Endothelial cell (in vitro differentiated cells): ENCODE results near the gene ASIC1. TPM values are rescaled to one million over a fixed set of nuclear protein-coding genes. Genes with fewer than 3 reads are reported as not detected.

ENCODE experiments used
- DNase-seq: peaks from one replicate; pipeline ENCODE4 v3.0.0; 2021; ENCODE audit warnings: low spot score
- H3K27ac Mint-ChIP-seq: one replicate; pipeline ENCODE4 v1.8.0; 2021; ENCODE audit warnings: mixed read lengths, inconsistent platforms; ENCODE audit not compliant: unreplicated experiment
- H3K27me3 Mint-ChIP-seq: one replicate; pipeline ENCODE4 v1.8.0; 2021; ENCODE audit warnings: mild to moderate bottlenecking, moderate library complexity, mixed read lengths, inconsistent platforms; ENCODE audit not compliant: unreplicated experiment
- H3K36me3 Mint-ChIP-seq: one replicate; pipeline ENCODE4 v1.8.0; 2021; ENCODE audit warnings: mild to moderate bottlenecking, low read depth, mixed read lengths, inconsistent platforms; ENCODE audit not compliant: unreplicated experiment
- H3K4me1 Mint-ChIP-seq: one replicate; pipeline ENCODE4 v1.8.0; 2021; ENCODE audit warnings: mild to moderate bottlenecking, mixed read lengths, inconsistent platforms; ENCODE audit not compliant: unreplicated experiment
- H3K4me3 Mint-ChIP-seq: one replicate; pipeline ENCODE4 v1.8.0; 2021; ENCODE audit warnings: mild to moderate bottlenecking, mixed read lengths, inconsistent platforms; ENCODE audit not compliant: unreplicated experiment
- H3K9me3 Mint-ChIP-seq: one replicate; pipeline ENCODE4 v1.8.0; 2021; ENCODE audit warnings: mixed read lengths, inconsistent platforms; ENCODE audit not compliant: unreplicated experiment
- total RNA-seq: library from RNA; stranded (reverse); fragmentation: NEBNext Ultra II Directional; extraction: Animal tissue kit (Norgen Biotek cat#: 25700); gene quantifications from one replicate; pipeline ENCODE4 v1.2.1, GENCODE V29; 2021; ENCODE audit not compliant: unreplicated experiment
- TF ChIP-seq, protein P1 (sequence below): fragments of 200-600 bp; sonication (generic); IDR thresholded peaks from one replicate; pipeline ENCODE4 v1.5.0; 2021; ENCODE audit warnings: antibody characterized with exemption; ENCODE audit not compliant: unreplicated experiment

The ASIC1 gene
- total RNA-seq, 1 donor from 2014 or later, result 1.9 TPM

DNA sequence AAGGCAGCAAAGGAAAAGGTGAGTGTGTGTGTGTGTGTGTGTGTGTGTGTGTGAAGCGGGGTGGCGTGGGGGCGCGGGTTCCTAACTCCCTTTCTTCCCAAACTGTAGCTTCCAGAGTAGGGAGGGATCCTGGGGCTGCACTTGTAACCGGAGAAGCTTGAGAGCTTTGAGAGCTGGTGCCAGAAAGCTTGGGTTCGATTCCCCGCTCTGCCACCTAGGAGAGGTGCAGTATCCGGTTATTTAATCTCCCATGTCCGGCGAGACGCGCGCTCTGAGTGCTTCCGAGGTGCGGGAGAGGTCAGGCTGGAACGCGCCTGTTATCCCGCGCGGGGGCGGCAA lies 24.9 kb upstream of the ASIC1 start:
- no peak for DNase-seq
- TF ChIP-seq, protein P1, sequence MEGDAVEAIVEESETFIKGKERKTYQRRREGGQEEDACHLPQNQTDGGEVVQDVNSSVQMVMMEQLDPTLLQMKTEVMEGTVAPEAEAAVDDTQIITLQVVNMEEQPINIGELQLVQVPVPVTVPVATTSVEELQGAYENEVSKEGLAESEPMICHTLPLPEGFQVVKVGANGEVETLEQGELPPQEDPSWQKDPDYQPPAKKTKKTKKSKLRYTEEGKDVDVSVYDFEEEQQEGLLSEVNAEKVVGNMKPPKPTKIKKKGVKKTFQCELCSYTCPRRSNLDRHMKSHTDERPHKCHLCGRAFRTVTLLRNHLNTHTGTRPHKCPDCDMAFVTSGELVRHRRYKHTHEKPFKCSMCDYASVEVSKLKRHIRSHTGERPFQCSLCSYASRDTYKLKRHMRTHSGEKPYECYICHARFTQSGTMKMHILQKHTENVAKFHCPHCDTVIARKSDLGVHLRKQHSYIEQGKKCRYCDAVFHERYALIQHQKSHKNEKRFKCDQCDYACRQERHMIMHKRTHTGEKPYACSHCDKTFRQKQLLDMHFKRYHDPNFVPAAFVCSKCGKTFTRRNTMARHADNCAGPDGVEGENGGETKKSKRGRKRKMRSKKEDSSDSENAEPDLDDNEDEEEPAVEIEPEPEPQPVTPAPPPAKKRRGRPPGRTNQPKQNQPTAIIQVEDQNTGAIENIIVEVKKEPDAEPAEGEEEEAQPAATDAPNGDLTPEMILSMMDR, result no peak
- H3K4me3 Mint-ChIP-seq, result no peak overlapping the region
- H3K4me1 Mint-ChIP-seq, result peaks cover 6% of the 10 kb centered on the region
- no peak overlapping the region for H3K27ac Mint-ChIP-seq
- no peaks in the 10 kb centered on the region for H3K9me3 Mint-ChIP-seq
- H3K36me3 Mint-ChIP-seq, result no peaks in the 10 kb centered on the region
- no peaks in the 10 kb centered on the region for H3K27me3 Mint-ChIP-seq

- peak; percentile 42 for DNase-seq
- no peak overlapping the region for H3K4me3 Mint-ChIP-seq
- peaks cover 6% of the 10 kb centered on the region for H3K4me1 Mint-ChIP-seq
- no peaks in the 10 kb centered on the region for H3K9me3 Mint-ChIP-seq
- TF ChIP-seq, protein P1, result no peak
- peak overlapping the region; percentile 36 for H3K27ac Mint-ChIP-seq
- no peaks in the 10 kb centered on the region for H3K27me3 Mint-ChIP-seq
- no peaks in the 10 kb centered on the region for H3K36me3 Mint-ChIP-seq
Measured at GRCh38 chr12:50032854-50033581, 24.4 kb upstream of the ASIC1 start.

DNA sequence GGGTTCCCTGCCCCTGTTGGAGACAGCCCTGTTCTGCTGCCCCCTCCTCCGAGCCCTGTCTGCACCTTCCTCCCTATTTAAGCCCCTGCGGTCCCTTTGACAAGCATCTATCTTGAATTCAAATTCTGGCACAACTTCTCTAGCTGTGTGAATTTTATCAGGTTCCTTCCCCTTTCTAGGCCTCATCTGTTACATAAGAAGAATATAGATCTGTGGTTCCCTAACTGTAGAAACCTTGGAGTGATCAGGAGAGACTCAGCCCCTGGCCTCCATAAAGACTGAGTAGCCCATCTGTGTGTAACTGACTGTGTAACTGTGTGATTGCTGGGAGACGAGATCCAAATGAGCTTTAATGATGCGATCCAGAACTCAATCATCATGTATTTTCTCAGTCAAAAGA lies 19.1 kb upstream of the ASIC1 start:
- TF ChIP-seq, protein P1, result no peak
- Mint-ChIP-seq H3K27me3 (peaks cover 8% of the 10 kb centered on the region), H3K36me3 (no peaks in the 10 kb centered on the region), H3K27ac (no peak overlapping the region), H3K4me1 (peaks cover 15% of the 10 kb centered on the region), H3K4me3 (no peak overlapping the region), H3K9me3 (no peaks in the 10 kb centered on the region)
- no peak for DNase-seq

GRCh38 chr12:50039151-50039835 lies 18.1 kb upstream of the ASIC1 start:
- Mint-ChIP-seq H3K4me3 (no peak overlapping the region), H3K9me3 (no peaks in the 10 kb centered on the region), H3K27ac (no peak overlapping the region), H3K27me3 (peaks cover 9% of the 10 kb centered on the region), H3K36me3 (no peaks in the 10 kb centered on the region), H3K4me1 (peaks cover 14% of the 10 kb centered on the region)
- peak; percentile 96 for DNase-seq
- TF ChIP-seq, protein P1, result peak; percentile 94

GRCh38 chr12:50040657-50041056 lies 16.7 kb upstream of the ASIC1 start:
- H3K9me3 Mint-ChIP-seq, result no peaks in the 10 kb centered on the region
- peaks cover 14% of the 10 kb centered on the region for H3K4me1 Mint-ChIP-seq
- no peaks in the 10 kb centered on the region for H3K36me3 Mint-ChIP-seq
- TF ChIP-seq, protein P1, result no peak
- peaks cover 9% of the 10 kb centered on the region for H3K27me3 Mint-ChIP-seq
- H3K4me3 Mint-ChIP-seq, result no peak overlapping the region
- H3K27ac Mint-ChIP-seq, result no peak overlapping the region
- DNase-seq, result no peak
